Measurements from ENCODE around the gene PLIN5.

PLIN5 gene

DNA sequence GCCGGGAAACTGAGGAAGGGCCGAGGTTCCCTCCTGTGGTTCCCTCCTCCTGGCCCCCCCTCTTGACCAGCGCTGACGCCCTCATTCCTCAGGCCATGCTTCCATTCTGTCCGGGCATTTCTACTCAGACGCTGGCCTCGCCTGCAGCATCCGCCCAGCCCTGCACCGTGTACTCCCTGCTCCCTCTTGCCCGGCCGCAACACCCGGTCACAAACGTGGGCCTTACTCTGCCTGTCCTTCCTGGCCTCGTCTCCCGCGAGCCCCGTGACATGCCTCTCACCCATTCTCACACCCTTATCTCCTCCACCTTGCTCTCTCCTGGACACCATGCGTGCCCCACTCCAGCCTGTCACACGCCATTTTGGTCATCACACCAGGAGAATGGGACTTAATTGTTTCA lies 51.6 kb downstream of the PLIN5 start:
- no peak for DNase-seq (ENCODE audit: low read depth)

DNA sequence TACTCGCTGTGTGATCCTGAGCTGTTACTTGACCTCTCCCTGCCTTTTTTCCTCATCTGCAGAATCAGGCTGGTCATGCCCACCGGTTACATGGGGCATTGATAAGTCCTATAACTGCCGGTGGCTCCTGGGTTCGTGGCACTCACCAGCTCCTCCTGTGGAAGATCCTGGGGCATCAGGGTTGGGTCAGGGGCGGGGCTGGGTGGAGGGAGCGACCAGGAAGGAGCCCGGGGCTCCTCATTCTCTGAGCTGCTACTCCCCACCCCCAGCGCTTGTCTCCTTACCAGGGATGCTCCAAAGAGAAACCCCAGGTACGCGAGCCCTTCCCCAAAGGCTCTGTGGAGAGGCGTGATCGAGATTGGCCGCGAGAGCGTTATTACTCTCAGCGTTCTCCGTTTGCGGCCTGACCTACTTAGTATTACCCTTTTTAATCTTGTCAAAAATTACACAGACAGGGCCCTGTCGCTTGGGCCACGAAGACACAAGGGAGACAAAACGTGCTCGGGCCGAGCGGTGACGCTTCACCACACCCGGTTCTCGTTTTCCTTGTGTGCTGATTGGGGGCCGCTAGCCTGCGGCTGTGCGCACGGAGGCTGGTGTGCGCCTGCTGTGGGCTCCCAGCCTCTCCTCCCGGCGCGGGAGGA lies 52.2 kb downstream of the PLIN5 start:
- no peak for DNase-seq (ENCODE audit: low read depth)

DNA sequence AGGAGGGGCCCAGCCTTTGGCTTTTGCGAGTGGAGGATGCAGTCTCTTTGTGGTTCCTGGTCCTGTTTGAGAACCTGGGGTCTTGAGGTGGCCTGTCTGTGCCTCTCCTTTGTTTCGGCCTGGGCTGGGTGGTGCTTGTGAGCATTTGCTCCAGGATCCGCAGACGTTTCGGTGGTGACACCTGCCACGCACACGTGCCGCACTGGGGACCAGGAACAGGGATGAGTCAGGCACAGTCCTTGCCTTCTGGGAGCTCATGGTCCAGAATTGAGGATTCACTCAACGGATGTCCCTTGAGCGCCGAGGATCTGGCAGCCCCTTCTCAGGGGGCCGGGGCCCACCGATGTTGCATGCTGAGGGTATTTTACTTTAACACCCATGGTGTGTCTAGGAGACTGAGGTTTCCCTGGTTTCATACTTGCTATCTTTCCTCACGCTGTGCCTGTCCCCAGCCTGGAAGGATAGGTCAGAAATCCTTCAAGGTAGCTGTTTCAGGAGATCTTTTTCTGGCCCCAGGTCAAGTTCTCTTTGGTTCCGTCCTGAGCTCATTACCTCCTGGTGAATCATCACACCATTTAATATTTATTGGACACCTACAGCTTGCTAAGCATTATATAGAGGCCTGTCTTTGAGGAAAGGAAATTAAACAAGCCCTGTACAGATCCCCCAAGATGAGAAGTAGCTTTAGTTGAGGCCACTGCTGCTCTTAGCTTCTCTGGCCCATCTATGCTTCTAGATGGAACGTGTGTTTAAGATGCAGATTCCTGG lies 57.8 kb downstream of the PLIN5 start:
- no peak for DNase-seq (ENCODE audit: low read depth)

DNA sequence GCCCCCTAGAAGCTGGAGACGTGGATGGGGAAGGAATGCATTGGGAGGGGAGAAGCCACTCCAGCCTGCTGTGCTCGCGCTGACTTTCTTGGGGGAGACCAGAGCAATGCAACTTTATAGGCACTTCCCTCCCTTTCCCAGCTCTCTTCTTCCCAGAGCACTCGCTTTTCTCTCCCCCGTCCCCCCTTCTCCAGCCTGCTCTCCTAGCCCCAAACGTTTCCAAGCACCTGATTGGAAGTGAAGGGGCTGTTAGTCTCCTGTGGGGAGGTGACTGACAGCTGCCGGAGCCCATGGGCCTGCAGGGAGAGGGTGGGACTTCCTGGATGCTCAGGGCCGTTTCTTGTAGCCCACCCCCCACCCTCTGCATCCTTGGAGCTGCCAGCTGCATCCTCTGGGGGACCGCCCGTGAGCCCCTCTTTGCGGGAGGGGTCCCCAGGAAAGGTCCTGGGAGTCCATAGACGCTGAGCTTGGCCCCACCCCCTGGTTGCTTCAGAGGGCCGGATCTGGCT lies 60.5 kb downstream of the PLIN5 start:
- DNase-seq (ENCODE audit: low read depth) = no peak

DNA sequence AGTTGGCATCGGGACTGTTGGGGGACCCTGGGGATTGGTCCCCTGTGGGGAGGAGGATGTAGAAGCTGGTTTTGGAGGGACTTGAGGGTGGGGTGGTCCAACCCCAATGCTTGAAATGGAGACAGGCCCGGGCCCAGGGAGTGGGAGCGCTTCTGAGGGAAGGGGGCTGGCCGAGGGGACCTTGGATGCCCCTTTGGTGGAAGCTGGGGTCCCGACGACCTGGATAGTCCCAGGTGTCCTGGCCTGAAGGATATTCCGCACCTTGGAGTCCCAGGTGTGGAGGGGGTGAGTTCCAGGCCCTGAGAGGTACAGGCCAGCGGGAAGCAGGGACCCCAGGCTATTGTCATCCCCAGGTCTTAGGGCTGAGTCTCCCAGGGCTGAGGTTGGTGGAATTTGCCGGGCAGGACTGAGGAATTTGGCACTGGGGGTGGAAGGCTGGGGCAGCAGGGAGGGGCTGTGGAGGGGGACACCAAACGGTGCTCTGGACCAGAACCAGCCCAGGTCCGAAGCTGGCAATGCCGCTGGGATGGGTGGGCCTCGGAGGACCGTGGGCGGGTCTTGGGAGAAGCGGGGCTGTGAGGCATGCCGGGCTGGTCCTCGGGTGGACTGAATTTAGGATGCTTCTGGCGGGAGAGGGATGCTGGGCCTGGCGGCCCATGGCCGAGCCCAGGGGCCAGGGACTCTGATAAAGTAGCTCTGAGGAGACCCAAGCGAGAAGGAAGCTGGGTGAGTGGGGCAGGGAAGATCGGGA lies 61.1 kb downstream of the PLIN5 start:
- DNase-seq (ENCODE audit: low read depth) = no peak

DNA sequence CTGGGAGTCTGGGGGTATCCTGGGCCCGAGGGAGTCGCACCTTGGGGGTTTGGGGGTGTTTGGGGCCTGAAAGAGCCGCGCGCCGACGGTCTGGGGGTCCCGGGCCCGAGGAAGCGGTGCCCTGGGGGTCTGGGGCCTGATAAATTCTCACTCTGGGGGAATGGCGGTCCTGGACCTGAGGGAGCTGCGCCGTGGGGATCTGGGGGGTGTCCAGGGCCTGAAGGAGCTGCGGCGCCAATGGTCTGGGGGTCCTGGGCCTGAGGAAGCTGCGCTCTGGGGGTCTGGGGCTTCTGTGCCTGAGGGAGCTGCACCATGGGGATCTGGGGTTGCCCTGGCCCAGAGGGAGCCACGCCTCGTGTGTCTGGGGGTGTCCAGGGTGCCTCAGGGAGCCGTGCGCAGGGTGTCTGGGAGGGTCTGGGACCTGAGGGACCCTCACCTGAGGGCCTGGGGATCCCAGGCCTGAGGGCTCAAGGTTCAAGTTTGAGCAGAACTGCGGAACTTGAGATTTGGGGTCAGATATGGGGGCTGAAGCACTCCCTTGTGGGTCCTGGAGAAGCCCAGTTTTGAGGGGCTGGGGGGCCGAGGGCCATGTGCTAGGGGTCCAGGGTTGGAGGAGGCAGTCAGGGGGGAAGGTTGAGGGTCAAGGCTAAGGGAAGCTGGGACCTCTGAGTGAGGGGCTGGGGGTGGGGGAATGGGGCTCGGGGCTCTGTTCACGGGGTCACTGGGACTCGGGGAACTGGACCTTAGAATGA lies 61.8 kb downstream of the PLIN5 start:
- DNase-seq (ENCODE audit: low read depth) = no peak

Data from activated T-cell treated with anti-CD3 and anti-CD28 coated beads for 24 hours (primary cell).